ENCODE results near the gene BRI3.

- TF ChIP-seq CTCF (IDR thresholded peaks at IDR 0.05) (no peak), POLR2AphosphoS5 (IDR thresholded peaks at IDR 0.05; ENCODE audit: low read depth, low read length) (no peak; the same call in 1 of the 2 replicates)
These were observed 3.0 kb downstream of the BRI3 start for GRCh38 chr7:98284335-98285036.
